Caco-2 (cell line): Measurements from ENCODE around the gene MBD5. TPM values are rescaled to one million over a fixed set of nuclear protein-coding genes. Genes with fewer than 3 reads are reported as not detected.

Experiments
- BruUV-seq: library from RNA; stranded (reverse); fragments of 400-500 nt; replicated peaks from 2 replicates; lab custom pipeline; 2021; lab: Mats Ljungman, UMichigan
- CTCF ChIA-PET: fragments of 300-600 bp; sonication (Branson Sonifier 250); formaldehyde crosslinking; loops from one replicate; lab custom pipeline; 2022; ENCODE audit warnings: antibody characterized with exemption; lab: Charles Lee
- POLR2A ChIA-PET: fragments of 300-600 bp; sonication (Branson Sonifier 250); formaldehyde crosslinking; loops from one replicate; lab custom pipeline; 2022; ENCODE audit warnings: antibody characterized with exemption; lab: Charles Lee
- DNase-seq, 2 experiments: peaks; one replicate each; pipeline versions ENCODE4 v3.0.0 to v3.0.0-alpha.2; 2020 to 2022
- H3K27me3 ChIP-seq: replicated peaks from 2 replicates; pipeline ENCODE4 v1.6.0; 2011; ENCODE audit warnings: low read length; ENCODE audit not compliant: control insufficient read depth, insufficient read depth
- H3K36me3 ChIP-seq: 2 replicates; pipeline ENCODE4 v1.5.1; 2011; ENCODE audit warnings: low read length; ENCODE audit not compliant: control insufficient read depth, insufficient read depth
- H3K4me1 ChIP-seq: fragments of 250-450 bp; sonication (Bioruptor Pico); 2 replicates; pipeline ENCODE4 v1.5.1; 2020; ENCODE audit warnings: mild to moderate bottlenecking
- H3K4me3 ChIP-seq: 2 replicates; pipeline ENCODE4 v1.5.1; 2011; ENCODE audit warnings: low read depth, mild to moderate bottlenecking, control low read depth, low read length
- H3K9me3 ChIP-seq: fragments of 250-450 bp; sonication (Bioruptor Pico); 2 replicates; pipeline ENCODE4 v1.5.1; 2020; ENCODE audit warnings: mild to moderate bottlenecking, moderate library complexity
- H3K27ac Mint-ChIP-seq: one replicate; pipeline ENCODE4 v1.8.0; 2022; ENCODE audit warnings: mixed read lengths; ENCODE audit not compliant: unreplicated experiment
- H3K27me3 Mint-ChIP-seq: one replicate; pipeline ENCODE4 v1.8.0; 2022; ENCODE audit warnings: mixed read lengths; ENCODE audit not compliant: insufficient read depth, unreplicated experiment
- H3K36me3 Mint-ChIP-seq: one replicate; pipeline ENCODE4 v1.8.0; 2022; ENCODE audit warnings: mild to moderate bottlenecking, mixed read lengths; ENCODE audit not compliant: insufficient read depth, unreplicated experiment
- H3K4me1 Mint-ChIP-seq: one replicate; pipeline ENCODE4 v1.8.0; 2022; ENCODE audit warnings: low read depth, mixed read lengths; ENCODE audit not compliant: unreplicated experiment
- H3K4me3 Mint-ChIP-seq: one replicate; pipeline ENCODE4 v1.8.0; 2022; ENCODE audit warnings: mild to moderate bottlenecking, moderate library complexity, mixed read lengths; ENCODE audit not compliant: unreplicated experiment
- H3K9me3 Mint-ChIP-seq: one replicate; pipeline ENCODE4 v1.8.0; 2022; ENCODE audit warnings: mixed read lengths; ENCODE audit not compliant: unreplicated experiment
- CTCF ChIP-seq, 2 experiments: fragments of 200-600 bp in 1 of 2; IDR thresholded peaks; 1 replicate in 1 of 2; 2 replicates in 1 of 2; pipeline versions ENCODE4 v1.5.1 to v1.8.0; 2011 to 2022; ENCODE audit warnings: antibody characterized with exemption in 1 of 2, control low read depth in 1 of 2, inconsistent platforms in 1 of 2, low read depth in 1 of 2, low read length in 1 of 2, mild to moderate bottlenecking in 1 of 2, moderate library complexity in 1 of 2; ENCODE audit not compliant: insufficient read depth in 1 of 2, severe bottlenecking in 1 of 2, unreplicated experiment in 1 of 2
- intact Hi-C: fragments of 100-400 bp; cut with micrococcal nuclease; formaldehyde crosslinking; loops from one replicate; pipeline ENCODE4 v1.10.0; 2022; ENCODE audit not compliant: unreplicated experiment
- total RNA-seq: library from RNA; stranded (reverse); gene quantifications from 2 replicates; pipeline ENCODE4 v1.2.3, GENCODE V29; 2022

MBD5 gene
- total RNA-seq, 1 experiment from 2014 or later: 23.7 TPM

DNA sequence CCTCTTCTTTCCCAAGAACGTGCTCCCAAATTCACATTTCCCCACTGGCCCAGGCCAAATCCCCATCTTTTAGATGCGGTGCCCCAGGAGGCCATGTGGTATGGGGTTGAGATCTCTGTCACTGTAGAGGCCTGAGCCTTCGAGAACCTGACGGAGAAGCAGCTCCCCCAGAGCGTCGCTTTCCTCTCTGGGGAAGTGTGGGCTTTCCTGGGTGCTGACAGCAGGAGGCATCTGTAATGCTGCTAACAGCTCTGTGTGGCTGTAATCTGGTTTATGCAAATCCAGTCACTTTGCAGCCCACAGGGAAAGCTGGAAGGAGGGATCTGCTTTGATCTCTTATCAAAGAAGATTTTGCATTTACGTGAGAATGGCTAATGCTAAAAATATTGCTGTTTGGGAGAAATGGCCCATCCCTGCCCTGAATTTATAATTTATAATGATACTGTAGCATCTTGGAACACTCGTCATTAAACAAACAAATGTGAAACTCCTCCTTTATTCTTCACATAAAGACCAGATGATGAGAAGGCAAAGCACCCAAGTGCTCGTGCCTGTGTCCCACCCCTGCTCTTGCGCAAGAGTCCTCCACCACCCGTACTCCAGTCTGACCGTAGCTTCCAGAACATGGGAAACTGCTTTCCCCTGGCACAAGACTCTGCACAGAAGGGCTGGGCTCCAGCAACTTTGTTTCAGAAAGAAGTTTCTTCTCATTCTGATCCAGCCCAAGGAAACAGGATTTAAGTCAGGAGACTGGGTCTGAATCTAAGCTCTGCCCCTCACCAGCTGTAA is 513.7 kb downstream of the MBD5 start:
- H3K4me3 Mint-ChIP-seq: no peak overlapping the region
- no peak overlapping the region for H3K27ac Mint-ChIP-seq
- ChIA-PET CTCF (no interaction called here), POLR2A (interaction anchor here (0.6 kb wide), 1 partner anchor 403 kb away, joined by 5 read pairs; no protein-coding TSS in a partner anchor)
- no peaks in the 10 kb centered on the region for H3K4me1 Mint-ChIP-seq
- no peaks in the 10 kb centered on the region for H3K36me3 ChIP-seq
- no peaks in the 10 kb centered on the region for H3K9me3 Mint-ChIP-seq
- DNase-seq: no peak
- no TSS peak for BruUV-seq
- intact Hi-C loops: no loop called here
- H3K27me3 ChIP-seq: no peaks in the 10 kb centered on the region
- no peak overlapping the region for H3K4me3 ChIP-seq
- peaks cover 3% of the 10 kb centered on the region for H3K27me3 Mint-ChIP-seq
- H3K4me1 ChIP-seq: no peaks in the 10 kb centered on the region
- H3K9me3 ChIP-seq: no peaks in the 10 kb centered on the region
- TF ChIP-seq CTCF (IDR thresholded peaks at IDR 0.05; ENCODE audit: insufficient read depth in 1 of 2, low read depth in 1 of 2, low read length in 1 of 2, severe bottlenecking in 1 of 2, unreplicated experiment in 1 of 2): no peak
- H3K36me3 Mint-ChIP-seq: no peaks in the 10 kb centered on the region

GRCh38 chr2:148538375-148538774 is 517.5 kb downstream of the MBD5 start:
- BruUV-seq: no TSS peak
- Mint-ChIP-seq H3K27me3 (peaks cover 7% of the 10 kb centered on the region), H3K36me3 (no peaks in the 10 kb centered on the region), H3K27ac (no peak overlapping the region), H3K4me3 (no peak overlapping the region), H3K9me3 (no peaks in the 10 kb centered on the region), H3K4me1 (no peaks in the 10 kb centered on the region)
- no peak overlapping the region for H3K4me3 ChIP-seq
- no peak for TF ChIP-seq CTCF (IDR thresholded peaks at IDR 0.05; ENCODE audit: insufficient read depth in 1 of 2, low read depth in 1 of 2, low read length in 1 of 2, severe bottlenecking in 1 of 2, unreplicated experiment in 1 of 2)
- no peaks in the 10 kb centered on the region for H3K9me3 ChIP-seq
- CTCF ChIA-PET: no interaction called here
- H3K36me3 ChIP-seq: no peaks in the 10 kb centered on the region
- POLR2A ChIA-PET: no interaction called here
- H3K27me3 ChIP-seq: no peaks in the 10 kb centered on the region
- DNase-seq: no peak
- intact Hi-C loops: no loop called here
- H3K4me1 ChIP-seq: no peaks in the 10 kb centered on the region

GRCh38 chr2:148540022-148540421 is 519.1 kb downstream of the MBD5 start:
- H3K27me3 ChIP-seq: no peaks in the 10 kb centered on the region
- TF ChIP-seq CTCF (IDR thresholded peaks at IDR 0.05; ENCODE audit: insufficient read depth in 1 of 2, low read depth in 1 of 2, low read length in 1 of 2, severe bottlenecking in 1 of 2, unreplicated experiment in 1 of 2): no peak
- no peak overlapping the region for H3K27ac Mint-ChIP-seq

More at GRCh38 chr2:148540022-148540421, 519.1 kb downstream of the MBD5 start:
- no peak for DNase-seq
- Histone ChIP-seq H3K4me1 (no peaks in the 10 kb centered on the region), H3K9me3 (no peaks in the 10 kb centered on the region), H3K4me3 (no peak overlapping the region), H3K36me3 (no peaks in the 10 kb centered on the region)
- intact Hi-C loops: no loop called here
- BruUV-seq: no TSS peak
- ChIA-PET CTCF (no interaction called here), POLR2A (no interaction called here)
- H3K27me3 Mint-ChIP-seq: peaks cover 7% of the 10 kb centered on the region
- no peaks in the 10 kb centered on the region for H3K9me3 Mint-ChIP-seq
- H3K4me1 Mint-ChIP-seq: no peaks in the 10 kb centered on the region
- H3K4me3 Mint-ChIP-seq: no peak overlapping the region
- no peaks in the 10 kb centered on the region for H3K36me3 Mint-ChIP-seq
